ENCODE measurements around the gene AHRR. TPM values are rescaled to one million over a fixed set of nuclear protein-coding genes. Genes with fewer than 3 reads are reported as not detected.

The AHRR gene
- total RNA-seq, 1 donor from 2014 or later = 54.9 TPM

- peaks cover 41% of the 10 kb centered on the region for H3K4me1 Mint-ChIP-seq (ENCODE audit: unreplicated experiment)
- DNase-seq (ENCODE audit: extremely low spot score, unreplicated experiment) = peak; percentile 94
- TF ChIP-seq CTCF (IDR thresholded peaks at IDR 0.05) = no peak
- no peak overlapping the region for H3K4me3 Mint-ChIP-seq (ENCODE audit: unreplicated experiment)
- peaks cover 18% of the 10 kb centered on the region for H3K36me3 Mint-ChIP-seq (ENCODE audit: unreplicated experiment)
- no peaks in the 10 kb centered on the region for H3K27me3 Mint-ChIP-seq (ENCODE audit: unreplicated experiment)
- no peaks in the 10 kb centered on the region for H3K9me3 Mint-ChIP-seq (ENCODE audit: unreplicated experiment)
- H3K27ac Mint-ChIP-seq (ENCODE audit: unreplicated experiment) = peak overlapping the region; percentile 80
Observed at GRCh38 chr5:343461-344401, 22.2 kb downstream of the AHRR start.

GRCh38 chr5:344668-345067 lies 23.2 kb downstream of the AHRR start:
- Mint-ChIP-seq H3K36me3 (ENCODE audit: unreplicated experiment) (peaks cover 18% of the 10 kb centered on the region), H3K4me1 (ENCODE audit: unreplicated experiment) (peaks cover 40% of the 10 kb centered on the region), H3K27ac (ENCODE audit: unreplicated experiment) (no peak overlapping the region), H3K4me3 (ENCODE audit: unreplicated experiment) (no peak overlapping the region), H3K27me3 (ENCODE audit: unreplicated experiment) (no peaks in the 10 kb centered on the region), H3K9me3 (ENCODE audit: unreplicated experiment) (no peaks in the 10 kb centered on the region)
- DNase-seq (ENCODE audit: extremely low spot score, unreplicated experiment) = peak; percentile 34
- no peak for TF ChIP-seq CTCF (IDR thresholded peaks at IDR 0.05)

- TF ChIP-seq CTCF (IDR thresholded peaks at IDR 0.05) = no peak
- DNase-seq (ENCODE audit: extremely low spot score, unreplicated experiment) = peak; percentile 79
- H3K27ac Mint-ChIP-seq (ENCODE audit: unreplicated experiment) = peak overlapping the region; percentile 68
- peaks cover 37% of the 10 kb centered on the region for H3K4me1 Mint-ChIP-seq (ENCODE audit: unreplicated experiment)
- no peak overlapping the region for H3K4me3 Mint-ChIP-seq (ENCODE audit: unreplicated experiment)
- no peaks in the 10 kb centered on the region for H3K27me3 Mint-ChIP-seq (ENCODE audit: unreplicated experiment)
- peaks cover 23% of the 10 kb centered on the region for H3K36me3 Mint-ChIP-seq (ENCODE audit: unreplicated experiment)
- H3K9me3 Mint-ChIP-seq (ENCODE audit: unreplicated experiment) = no peaks in the 10 kb centered on the region
Observed at GRCh38 chr5:345404-346195, 24.1 kb downstream of the AHRR start.

GRCh38 chr5:346229-346935 lies 24.9 kb downstream of the AHRR start:
- Mint-ChIP-seq H3K27ac (ENCODE audit: unreplicated experiment) (peak overlapping the region; percentile 67), H3K4me3 (ENCODE audit: unreplicated experiment) (no peak overlapping the region), H3K36me3 (ENCODE audit: unreplicated experiment) (peaks cover 31% of the 10 kb centered on the region)

More at GRCh38 chr5:346229-346935, 24.9 kb downstream of the AHRR start:
- TF ChIP-seq CTCF (IDR thresholded peaks at IDR 0.05) = no peak
- no peaks in the 10 kb centered on the region for H3K27me3 Mint-ChIP-seq (ENCODE audit: unreplicated experiment)
- peaks cover 36% of the 10 kb centered on the region for H3K4me1 Mint-ChIP-seq (ENCODE audit: unreplicated experiment)
- peak; percentile 78 for DNase-seq (ENCODE audit: extremely low spot score, unreplicated experiment)
- no peaks in the 10 kb centered on the region for H3K9me3 Mint-ChIP-seq (ENCODE audit: unreplicated experiment)

Data from osteocyte (in vitro differentiated cells).